Upper lobe of left lung (tissue), 6 donors: ENCODE measurements around the gene TMPRSS4. TPM values are rescaled to one million over a fixed set of nuclear protein-coding genes. Genes with fewer than 3 reads are reported as not detected.

Source experiments
- ATAC-seq, 2 donors: fragments of 200-7000 bp; cut with Tn5 transposase; one replicate each; pipeline ENCODE4 v1.9.1; 2022; ENCODE audit warnings: mild to moderate bottlenecking in 2 of 2, moderate library complexity in 2 of 2; ENCODE audit not compliant: low FRiP score in 2 of 2
- DNase-seq, 2 donors: peaks; one replicate each; pipeline ENCODE4 v3.0.0-alpha.2; 2019 to 2020
- H3K27ac ChIP-seq, 4 donors: fragments of 200-600 bp; sonication (generic); one replicate each; pipeline ENCODE4 v1.5.1; 2016 to 2019
- H3K27me3 ChIP-seq, 4 donors: fragments of 200-600 bp; sonication (generic); one replicate each; pipeline ENCODE4 v1.5.1; 2017 to 2019
- H3K36me3 ChIP-seq, 4 donors: fragments of 200-600 bp; sonication (generic); one replicate each; pipeline ENCODE4 v1.5.1; 2016 to 2019
- H3K4me1 ChIP-seq, 4 donors: fragments of 200-600 bp; sonication (generic); one replicate each; pipeline ENCODE4 v1.5.1; 2018 to 2019
- H3K4me3 ChIP-seq, 4 donors: fragments of 200-600 bp; sonication (generic); one replicate each; pipeline ENCODE4 v1.5.1; 2017 to 2019; ENCODE audit warnings: mild to moderate bottlenecking in 2 of 4, moderate library complexity in 1 of 4
- H3K9me3 ChIP-seq, 4 donors: fragments of 200-600 bp; sonication (generic); one replicate each; pipeline ENCODE4 v1.5.1; 2018 to 2019
- EP300 ChIP-seq, 4 donors: sonication (generic); formaldehyde crosslinking; IDR thresholded peaks; one replicate each; pipeline ENCODE4 v1.5.1; 2017; ENCODE audit warnings: antibody characterized with exemption in 4 of 4, control low read depth in 2 of 4
- POLR2A ChIP-seq, 4 donors: fragments of 450-650 bp; IDR thresholded peaks; one replicate each; pipeline ENCODE4 v1.5.1; 2016 to 2017; ENCODE audit warnings: antibody characterized with exemption in 4 of 4, mild to moderate bottlenecking in 2 of 4
- POLR2AphosphoS5 ChIP-seq, 2 donors: sonication (generic); formaldehyde crosslinking; IDR thresholded peaks; one replicate each; pipeline ENCODE4 v1.5.1; 2017; ENCODE audit warnings: antibody characterized with exemption in 2 of 2
- WGBS, 2 donors: methylation state at CpG; one replicate each; pipeline ENCODE4 v1.1.5; 2017 to 2018; 5-methylcytosine and 5-hydroxymethylcytosine counted together
- total RNA-seq, 6 donors: library from RNA; depleted of rRNA in 4 of 6; stranded (reverse); fragments of >200 nt in 4 of 6; gene quantifications; one replicate each; pipeline versions ENCODE4 v1.1.0 to v1.2.1, GENCODE V29; 2016 to 2021
- TF ChIP-seq, protein P1 (sequence below), 6 experiments: fragments of 450-650 bp in 4 of 6; fragments of 200-600 bp in 2 of 6; sonication (generic) in 2 of 6; IDR thresholded peaks; one replicate each; pipeline ENCODE4 v1.5.1; 2016 to 2019; ENCODE audit warnings: antibody characterized with exemption in 6 of 6
- donor health status: DM: no; HTN: no; CAD: no; lungs with moderate emphysema.
- donor health status: DM: no; HTN: yes; CAD: no; lungs with severe emphysema.

TMPRSS4 gene
- total RNA-seq, 6 donors from 2014 or later = 1.6 to 14.3 (median 3.1) TPM

DNA sequence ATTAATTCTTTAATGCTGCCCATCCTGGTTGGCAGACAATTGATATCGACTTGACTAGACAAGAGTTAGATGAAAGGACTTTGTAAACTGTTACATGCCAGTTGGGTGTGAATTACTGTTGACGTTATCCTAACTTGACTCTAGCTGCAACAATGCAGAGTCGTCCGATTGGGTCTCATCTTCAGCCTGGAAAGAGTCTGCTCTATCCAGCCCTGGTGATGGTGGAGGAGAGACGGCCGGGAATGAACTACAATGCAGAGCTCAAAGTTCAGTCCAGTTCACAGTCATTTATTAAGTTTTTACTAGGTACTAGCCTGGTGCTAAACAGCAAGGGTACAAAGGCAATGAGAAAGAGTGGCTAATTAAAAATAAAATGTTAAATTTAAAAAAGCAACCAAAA lies 14.8 kb downstream of the TMPRSS4 start:
- H3K27me3 ChIP-seq = no peaks in the 10 kb centered on the region
- DNase-seq (no peak), ATAC-seq (no peak)
- H3K36me3 ChIP-seq = no peaks in the 10 kb centered on the region
- H3K27ac ChIP-seq = no peak overlapping the region
- H3K9me3 ChIP-seq = peaks cover 0 to 9% (median 7%) of the 10 kb centered on the region in 4 donors
- no peak overlapping the region for H3K4me3 ChIP-seq
- WGBS, 2 donors = 70 to 91% methylated on average over 6 of the region's 6 CpGs
- no peaks in the 10 kb centered on the region for H3K4me1 ChIP-seq
- TF ChIP-seq POLR2A (IDR thresholded peaks at IDR 0.05) (no peak), EP300 (IDR thresholded peaks at IDR 0.05) (no peak), POLR2AphosphoS5 (IDR thresholded peaks at IDR 0.05) (no peak)
- TF ChIP-seq, protein P1, sequence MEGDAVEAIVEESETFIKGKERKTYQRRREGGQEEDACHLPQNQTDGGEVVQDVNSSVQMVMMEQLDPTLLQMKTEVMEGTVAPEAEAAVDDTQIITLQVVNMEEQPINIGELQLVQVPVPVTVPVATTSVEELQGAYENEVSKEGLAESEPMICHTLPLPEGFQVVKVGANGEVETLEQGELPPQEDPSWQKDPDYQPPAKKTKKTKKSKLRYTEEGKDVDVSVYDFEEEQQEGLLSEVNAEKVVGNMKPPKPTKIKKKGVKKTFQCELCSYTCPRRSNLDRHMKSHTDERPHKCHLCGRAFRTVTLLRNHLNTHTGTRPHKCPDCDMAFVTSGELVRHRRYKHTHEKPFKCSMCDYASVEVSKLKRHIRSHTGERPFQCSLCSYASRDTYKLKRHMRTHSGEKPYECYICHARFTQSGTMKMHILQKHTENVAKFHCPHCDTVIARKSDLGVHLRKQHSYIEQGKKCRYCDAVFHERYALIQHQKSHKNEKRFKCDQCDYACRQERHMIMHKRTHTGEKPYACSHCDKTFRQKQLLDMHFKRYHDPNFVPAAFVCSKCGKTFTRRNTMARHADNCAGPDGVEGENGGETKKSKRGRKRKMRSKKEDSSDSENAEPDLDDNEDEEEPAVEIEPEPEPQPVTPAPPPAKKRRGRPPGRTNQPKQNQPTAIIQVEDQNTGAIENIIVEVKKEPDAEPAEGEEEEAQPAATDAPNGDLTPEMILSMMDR (IDR thresholded peaks at IDR 0.05) = no peak

DNA sequence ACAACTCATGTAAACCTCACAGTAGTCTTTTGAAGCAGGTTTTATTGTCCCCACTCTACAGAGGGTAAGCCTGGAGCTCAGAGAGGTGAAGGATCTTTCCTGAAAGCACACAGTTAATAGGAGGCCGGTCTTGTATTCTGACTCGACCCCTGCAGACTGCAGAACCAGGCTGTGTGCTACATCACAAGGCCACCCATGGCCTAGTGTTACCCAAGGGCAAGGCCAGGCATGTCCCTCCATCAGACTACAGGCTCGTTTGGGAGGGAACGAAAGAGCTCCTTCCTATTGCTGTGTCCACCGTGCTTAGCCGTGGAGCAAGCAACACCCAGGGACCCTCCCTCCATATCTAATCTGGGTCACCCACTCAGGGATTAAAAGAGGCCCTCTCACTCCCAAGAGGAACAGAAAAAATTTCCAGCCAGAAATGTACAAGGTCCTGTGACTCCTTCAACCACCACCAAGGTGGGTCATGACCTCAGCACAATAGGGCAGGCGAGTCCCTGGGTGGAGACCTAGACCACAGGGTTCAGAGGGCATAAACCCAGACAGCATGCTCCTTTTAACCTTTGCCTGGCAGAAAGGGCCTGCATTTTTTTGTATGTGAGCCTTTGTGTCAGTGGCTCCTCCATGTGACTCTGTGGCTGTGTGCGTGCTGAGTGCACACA lies 16.2 kb downstream of the TMPRSS4 start:
- Histone ChIP-seq H3K27ac (no peak overlapping the region), H3K27me3 (no peaks in the 10 kb centered on the region), H3K9me3 (no peaks in the 10 kb centered on the region), H3K36me3 (no peaks in the 10 kb centered on the region), H3K4me1 (no peaks in the 10 kb centered on the region), H3K4me3 (no peak overlapping the region)
- ATAC-seq = no peak
- WGBS, 2 donors = 71 to 76% methylated on average over 6 to 8 of the region's 8 CpGs
- DNase-seq = no peak
- TF ChIP-seq EP300 (IDR thresholded peaks at IDR 0.05) (no peak), POLR2A (IDR thresholded peaks at IDR 0.05) (no peak), POLR2AphosphoS5 (IDR thresholded peaks at IDR 0.05) (no peak)
- TF ChIP-seq, protein P1 (IDR thresholded peaks at IDR 0.05) = no peak

DNA sequence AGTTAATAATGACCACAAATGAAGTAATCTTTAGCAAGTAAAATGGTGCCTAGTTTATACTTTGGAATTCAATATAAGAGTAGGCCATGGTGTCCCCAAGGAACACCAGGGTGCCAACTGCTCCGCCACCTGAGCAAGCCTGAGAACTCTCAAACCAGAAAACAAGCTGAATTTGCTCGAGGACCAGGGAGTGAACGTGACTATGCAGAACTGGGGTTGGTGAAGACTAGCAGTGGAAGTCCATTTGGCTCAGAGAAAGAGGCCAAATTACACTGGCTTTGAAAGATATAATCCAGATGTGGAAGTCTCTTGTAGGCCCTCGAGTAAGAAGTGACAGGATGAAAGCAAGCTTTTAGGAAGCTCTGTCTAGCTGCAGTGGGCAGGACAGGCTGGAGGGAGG lies 18.6 kb downstream of the TMPRSS4 start:
- no peak overlapping the region for H3K27ac ChIP-seq
- no peaks in the 10 kb centered on the region for H3K4me1 ChIP-seq
- no peak for TF ChIP-seq POLR2AphosphoS5 (IDR thresholded peaks at IDR 0.05)
- TF ChIP-seq, protein P1 (IDR thresholded peaks at IDR 0.05) = no peak
- 70 to 75% methylated on average over 4 of the region's 4 CpGs for WGBS, 2 donors
- ATAC-seq = no peak
- no peak for DNase-seq
- H3K27me3 ChIP-seq = no peaks in the 10 kb centered on the region
- no peaks in the 10 kb centered on the region for H3K9me3 ChIP-seq
- H3K36me3 ChIP-seq = no peaks in the 10 kb centered on the region
- no peak overlapping the region for H3K4me3 ChIP-seq

DNA sequence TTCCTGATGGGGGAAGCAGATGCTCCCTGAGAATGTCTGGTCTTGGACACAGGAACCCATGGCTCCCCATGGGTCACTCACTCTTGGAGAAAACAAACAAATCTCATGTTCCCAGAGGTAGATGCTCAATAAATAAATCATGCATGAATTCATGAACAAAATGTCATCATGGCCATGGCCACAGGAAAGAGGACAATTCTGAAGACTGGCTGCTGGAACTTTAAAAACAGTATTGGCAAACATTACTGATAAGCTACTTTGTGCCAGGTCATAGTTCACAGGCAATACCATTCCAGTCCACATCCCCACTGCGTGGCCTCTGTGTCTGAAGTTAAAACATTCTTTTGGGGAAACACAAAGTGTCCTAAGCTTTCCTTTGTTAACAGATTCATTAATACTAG lies 19.1 kb downstream of the TMPRSS4 start:
- H3K4me3 ChIP-seq = no peak overlapping the region
- no peaks in the 10 kb centered on the region for H3K27me3 ChIP-seq
- H3K9me3 ChIP-seq = no peaks in the 10 kb centered on the region
- no peaks in the 10 kb centered on the region for H3K4me1 ChIP-seq
- ATAC-seq = no peak
- DNase-seq = no peak
- H3K36me3 ChIP-seq = no peaks in the 10 kb centered on the region
- TF ChIP-seq POLR2A (IDR thresholded peaks at IDR 0.05) (no peak), POLR2AphosphoS5 (IDR thresholded peaks at IDR 0.05) (no peak), EP300 (IDR thresholded peaks at IDR 0.05) (no peak)
- TF ChIP-seq, protein P1 (IDR thresholded peaks at IDR 0.05) = no peak
- no peak overlapping the region for H3K27ac ChIP-seq
- WGBS, 2 donors = 0 to 17% methylated on average over 1 of the region's 1 CpG
